SK-N-SH treated with all-trans-retinoic acid at 6 μM for 48 hours (cell line): Measurements from ENCODE around the gene PSMD12.

ENCODE experiments used
- ATAC-seq: fragments of 200-7000 bp; cut with Tn5 transposase; 3 replicates; pipeline ENCODE4 v1.9.1; 2020; ENCODE audit warnings: mild to moderate bottlenecking, moderate library complexity
- ARNTL ChIP-seq: fragments of 450-650 bp; formaldehyde crosslinking; IDR thresholded peaks from 2 replicates; pipeline ENCODE4 v1.5.0; 2020; ENCODE audit warnings: low read depth, mild to moderate bottlenecking, moderate library complexity, borderline replicate concordance
- BACH2 ChIP-seq: fragments of 250-450 bp; sonication (Bioruptor Pico); IDR thresholded peaks from 2 replicates; pipeline ENCODE4 v1.9.0; 2021; ENCODE audit warnings: mild to moderate bottlenecking, borderline replicate concordance
- CREB5 ChIP-seq: fragments of 250-450 bp; sonication (Bioruptor Pico); IDR thresholded peaks from 2 replicates; pipeline ENCODE4 v1.5.1; 2020; ENCODE audit warnings: low read depth, mild to moderate bottlenecking, moderate library complexity
- GLIS3 ChIP-seq: fragments of 250-450 bp; sonication (Bioruptor Pico); IDR thresholded peaks from 2 replicates; pipeline ENCODE4 v1.5.0; 2020; ENCODE audit warnings: mild to moderate bottlenecking, moderate library complexity
- ISL1 ChIP-seq: fragments of 250-450 bp; sonication (Bioruptor Pico); IDR thresholded peaks from 2 replicates; pipeline ENCODE4 v2.1.2; 2022; ENCODE audit warnings: mild to moderate bottlenecking, moderate library complexity
- OSR1 ChIP-seq: fragments of 250-450 bp; sonication (Bioruptor Pico); IDR thresholded peaks from 2 replicates; pipeline ENCODE4 v1.8.0; 2022; ENCODE audit warnings: moderate library complexity, mild to moderate bottlenecking, inconsistent platforms
- PATZ1 ChIP-seq: fragments of 250-450 bp; sonication (Bioruptor Pico); IDR thresholded peaks from 2 replicates; pipeline ENCODE4 v1.8.0; 2020; ENCODE audit warnings: mild to moderate bottlenecking, moderate library complexity, borderline replicate concordance
- POU6F1 ChIP-seq: fragments of 250-450 bp; sonication (Bioruptor Pico); IDR thresholded peaks from 2 replicates; pipeline ENCODE4 v1.8.0; 2021; ENCODE audit warnings: low read depth, mild to moderate bottlenecking, moderate library complexity, borderline replicate concordance
- PPARA ChIP-seq: fragments of 250-450 bp; sonication (Bioruptor Pico); IDR thresholded peaks from 2 replicates; pipeline ENCODE4 v1.5.0; 2020; ENCODE audit warnings: mild to moderate bottlenecking, borderline replicate concordance
- SNAI2 ChIP-seq: fragments of 250-450 bp; sonication (Bioruptor Pico); IDR thresholded peaks from 2 replicates; pipeline ENCODE4 v1.5.0; 2020; ENCODE audit warnings: mild to moderate bottlenecking, moderate library complexity
- TCF4 ChIP-seq: fragments of 250-450 bp; sonication (Bioruptor Pico); IDR thresholded peaks from 2 replicates; pipeline ENCODE4 v1.8.0; 2021; ENCODE audit warnings: mild to moderate bottlenecking, moderate library complexity, borderline replicate concordance
- TOX ChIP-seq: fragments of 250-450 bp; sonication (Bioruptor Pico); IDR thresholded peaks from 2 replicates; pipeline ENCODE4 v1.8.0; 2021; ENCODE audit warnings: mild to moderate bottlenecking, moderate library complexity, borderline replicate concordance
- TSHZ2 ChIP-seq: fragments of 250-450 bp; sonication (Bioruptor Pico); IDR thresholded peaks from 2 replicates; pipeline ENCODE4 v1.5.0; 2020; ENCODE audit warnings: mild to moderate bottlenecking, moderate library complexity
- ZC3H10 ChIP-seq: fragments of 250-450 bp; sonication (Bioruptor Pico); IDR thresholded peaks from 2 replicates; pipeline ENCODE4 v1.5.1; 2021; ENCODE audit warnings: mild to moderate bottlenecking, moderate library complexity
- ZFP3 ChIP-seq: fragments of 250-450 bp; sonication (Bioruptor Pico); IDR thresholded peaks from 2 replicates; pipeline ENCODE4 v1.5.0; 2020; ENCODE audit warnings: mild to moderate bottlenecking, moderate library complexity
- ZFP30 ChIP-seq: fragments of 450-650 bp; formaldehyde crosslinking; IDR thresholded peaks from 2 replicates; pipeline ENCODE4 v1.5.0; 2022; ENCODE audit warnings: mild to moderate bottlenecking, moderate library complexity
- ZNF565 ChIP-seq: fragments of 450-650 bp; formaldehyde crosslinking; conservative IDR thresholded peaks from 2 replicates; pipeline ENCODE4 v1.5.0; 2020; ENCODE audit warnings: low read depth, mild to moderate bottlenecking, moderate library complexity
- ZNF8 ChIP-seq: fragments of 450-650 bp; formaldehyde crosslinking; IDR thresholded peaks from 2 replicates; pipeline ENCODE4 v1.5.0; 2020; ENCODE audit warnings: mild to moderate bottlenecking, moderate library complexity

Gene PSMD12

GRCh38 chr17:67364847-67365737 is 1.3 kb downstream of the PSMD12 start (continued):
- TF ChIP-seq BACH2 (CRISPR knock-in tag) = no peak

GRCh38 chr17:67362173-67362572 is 4.2 kb downstream of the PSMD12 start:
- ATAC-seq = no peak
- TF ChIP-seq PPARA = no peak
- TF ChIP-seq CREB5 (CRISPR knock-in tag) = no peak
- no peak for TF ChIP-seq ISL1 (CRISPR knock-in tag)
- TF ChIP-seq OSR1 (CRISPR knock-in tag) = no peak
- no peak for TF ChIP-seq SNAI2 (CRISPR knock-in tag)
- no peak for TF ChIP-seq ZFP3 (CRISPR knock-in tag)
- no peak for TF ChIP-seq POU6F1 (CRISPR knock-in tag)
- TF ChIP-seq TCF4 (CRISPR knock-in tag) = no peak
- no peak for TF ChIP-seq BACH2 (CRISPR knock-in tag)

GRCh38 chr17:67360880-67361279 is 5.5 kb downstream of the PSMD12 start:
- no peak for ATAC-seq
- TF ChIP-seq BACH2 (CRISPR knock-in tag) (no peak), ZFP30 (CRISPR knock-in tag) (no peak), ARNTL (CRISPR knock-in tag) (no peak), POU6F1 (CRISPR knock-in tag) (no peak), ZNF565 (CRISPR knock-in tag) (no peak), ZFP3 (CRISPR knock-in tag) (no peak), PATZ1 (no peak), GLIS3 (CRISPR knock-in tag) (no peak), TSHZ2 (CRISPR knock-in tag) (no peak)

- peak; percentile 88 for ATAC-seq
- TF ChIP-seq GLIS3 (CRISPR knock-in tag) (no peak), ZFP3 (CRISPR knock-in tag) (no peak), ZFP30 (CRISPR knock-in tag) (no peak), ZNF565 (CRISPR knock-in tag) (no peak), ARNTL (CRISPR knock-in tag) (no peak), TOX (CRISPR knock-in tag) (no peak), ZC3H10 (CRISPR knock-in tag) (no peak), ZNF8 (no peak), PATZ1 (no peak), TSHZ2 (CRISPR knock-in tag) (no peak)
Observed at GRCh38 chr17:67359960-67360791, 6.2 kb downstream of the PSMD12 start.
